Measurements from ENCODE around the gene KRTAP5-6. TPM values are rescaled to one million over a fixed set of nuclear protein-coding genes. Genes with fewer than 3 reads are reported as not detected.

Gene KRTAP5-6
- not detected for total RNA-seq

- peaks cover 6% of the 10 kb centered on the region for H3K4me1 Mint-ChIP-seq
- H3K4me3 Mint-ChIP-seq, result no peak within 1 kb of the TSS
- DNase-seq, result no peak
- H3K9me3 Mint-ChIP-seq, result peaks cover 2% of the 10 kb centered on the region
- H3K27me3 Mint-ChIP-seq, result peaks cover 28% of the 10 kb centered on the region
- CTCF ChIA-PET, result interaction anchor here (2.9 kb wide), 1 partner anchor 136 kb away, joined by 15 read pairs; no protein-coding TSS in a partner anchor
- POLR2A ChIA-PET, result no interaction called here
- H3K27ac Mint-ChIP-seq, result no peak within 1 kb of the TSS
- peaks cover 6% of the 10 kb centered on the region for H3K36me3 Mint-ChIP-seq (ENCODE audit: low read depth)
Observed at GRCh38 chr11:1696608-1697570, at the start of gene KRTAP5-6. Gene KRTAP5-6 (plus strand): TSS chr11:1697195. CDS start chr11:1697246, 51 bp downstream.

GRCh38 chr11:1647901-1648652 lies 48.9 kb upstream of the KRTAP5-6 start:
- CTCF ChIA-PET, result no interaction called here
- Mint-ChIP-seq H3K9me3 (no peaks in the 10 kb centered on the region), H3K4me1 (no peaks in the 10 kb centered on the region), H3K27ac (no peak overlapping the region), H3K36me3 (ENCODE audit: low read depth) (no peaks in the 10 kb centered on the region), H3K4me3 (no peak overlapping the region), H3K27me3 (peaks cover 7% of the 10 kb centered on the region)
- POLR2A ChIA-PET, result no interaction called here
- DNase-seq, result no peak

- no peak overlapping the region for H3K27ac Mint-ChIP-seq
- H3K4me1 Mint-ChIP-seq, result no peaks in the 10 kb centered on the region
- ChIA-PET CTCF (no interaction called here), POLR2A (no interaction called here)
- no peaks in the 10 kb centered on the region for H3K36me3 Mint-ChIP-seq (ENCODE audit: low read depth)
- no peak overlapping the region for H3K4me3 Mint-ChIP-seq
- H3K27me3 Mint-ChIP-seq, result peaks cover 7% of the 10 kb centered on the region
- no peak for DNase-seq
- no peaks in the 10 kb centered on the region for H3K9me3 Mint-ChIP-seq
Observed at GRCh38 chr11:1648653-1649420, 48.2 kb upstream of the KRTAP5-6 start.

GRCh38 chr11:1650034-1650917 lies 46.7 kb upstream of the KRTAP5-6 start:
- Mint-ChIP-seq H3K27me3 (peaks cover 9% of the 10 kb centered on the region), H3K4me1 (no peaks in the 10 kb centered on the region), H3K9me3 (no peaks in the 10 kb centered on the region), H3K27ac (no peak overlapping the region), H3K36me3 (ENCODE audit: low read depth) (no peaks in the 10 kb centered on the region), H3K4me3 (no peak overlapping the region)
- ChIA-PET POLR2A (no interaction called here), CTCF (interaction anchor here (0.8 to 4.2 kb wide), 3 partner anchors 41 to 182 kb away, joined by 3 to 58 read pairs (median 10); no protein-coding TSS in a partner anchor)
- DNase-seq, result no peak

GRCh38 chr11:1650918-1651262 lies 46.1 kb upstream of the KRTAP5-6 start:
- H3K36me3 Mint-ChIP-seq (ENCODE audit: low read depth), result no peaks in the 10 kb centered on the region
- H3K9me3 Mint-ChIP-seq, result no peaks in the 10 kb centered on the region
- CTCF ChIA-PET, result interaction anchor here (0.8 to 4.2 kb wide), 4 partner anchors 13 to 182 kb away, joined by 3 to 58 read pairs (median 17); no protein-coding TSS in a partner anchor
- no peak overlapping the region for H3K4me3 Mint-ChIP-seq
- H3K27ac Mint-ChIP-seq, result no peak overlapping the region
- peaks cover 9% of the 10 kb centered on the region for H3K27me3 Mint-ChIP-seq
- POLR2A ChIA-PET, result interaction anchor here (0.7 kb wide), 1 partner anchor 11 kb away, joined by 3 read pairs; no protein-coding TSS in a partner anchor
- no peak for DNase-seq
- H3K4me1 Mint-ChIP-seq, result no peaks in the 10 kb centered on the region

GRCh38 chr11:1651411-1651980 lies 45.5 kb upstream of the KRTAP5-6 start:
- ChIA-PET POLR2A (interaction anchor here (0.7 to 1.9 kb wide), 2 partner anchors 12 to 41 kb away, joined by 3 to 5 read pairs; no protein-coding TSS in a partner anchor), CTCF (interaction anchor here (1.1 to 4.2 kb wide), 5 partner anchors 13 to 350 kb away, joined by 3 to 58 read pairs (median 24); no protein-coding TSS in a partner anchor)
- Mint-ChIP-seq H3K36me3 (ENCODE audit: low read depth) (no peaks in the 10 kb centered on the region), H3K4me3 (no peak overlapping the region), H3K27me3 (peaks cover 9% of the 10 kb centered on the region), H3K9me3 (no peaks in the 10 kb centered on the region), H3K4me1 (no peaks in the 10 kb centered on the region), H3K27ac (no peak overlapping the region)
- no peak for DNase-seq

- no peak for DNase-seq
- Mint-ChIP-seq H3K27me3 (peaks cover 13% of the 10 kb centered on the region), H3K27ac (no peak overlapping the region), H3K4me3 (no peak overlapping the region), H3K36me3 (ENCODE audit: low read depth) (no peaks in the 10 kb centered on the region), H3K4me1 (no peaks in the 10 kb centered on the region), H3K9me3 (no peaks in the 10 kb centered on the region)
- CTCF ChIA-PET, result interaction anchor here (0.6 to 4.2 kb wide), 49 partner anchors 9 to 1244 kb away, joined by 3 to 68 read pairs (median 4); partner anchors contain the start of gene SYT8
- POLR2A ChIA-PET, result interaction anchor here (0.8 to 1.9 kb wide), 4 partner anchors 39 to 265 kb away, joined by 3 to 5 read pairs (median 3); no protein-coding TSS in a partner anchor
Observed at GRCh38 chr11:1652026-1652425, 45.0 kb upstream of the KRTAP5-6 start.

- no peaks in the 10 kb centered on the region for H3K4me1 Mint-ChIP-seq
- no peaks in the 10 kb centered on the region for H3K36me3 Mint-ChIP-seq (ENCODE audit: low read depth)
- DNase-seq, result no peak
- ChIA-PET CTCF (interaction anchor here (0.6 to 4.2 kb wide), 49 partner anchors 9 to 1243 kb away, joined by 3 to 68 read pairs (median 4); partner anchors contain the start of gene SYT8), POLR2A (interaction anchor here (0.8 to 1.9 kb wide), 4 partner anchors 39 to 265 kb away, joined by 3 to 5 read pairs (median 3); no protein-coding TSS in a partner anchor)
- no peak overlapping the region for H3K4me3 Mint-ChIP-seq
- H3K27me3 Mint-ChIP-seq, result peaks cover 13% of the 10 kb centered on the region
- H3K27ac Mint-ChIP-seq, result no peak overlapping the region
- H3K9me3 Mint-ChIP-seq, result no peaks in the 10 kb centered on the region
Observed at GRCh38 chr11:1652442-1652770, 44.6 kb upstream of the KRTAP5-6 start.

- Mint-ChIP-seq H3K4me3 (no peak overlapping the region), H3K36me3 (ENCODE audit: low read depth) (no peaks in the 10 kb centered on the region), H3K4me1 (no peaks in the 10 kb centered on the region), H3K27ac (no peak overlapping the region), H3K9me3 (no peaks in the 10 kb centered on the region), H3K27me3 (peaks cover 13% of the 10 kb centered on the region)
- CTCF ChIA-PET, result interaction anchor here (0.6 to 4.2 kb wide), 51 partner anchors 10 to 1243 kb away, joined by 3 to 68 read pairs (median 4); partner anchors contain the start of gene SYT8
- DNase-seq, result peak; percentile 77
- POLR2A ChIA-PET, result interaction anchor here (0.8 to 1.9 kb wide), 4 partner anchors 38 to 264 kb away, joined by 3 to 5 read pairs (median 3); no protein-coding TSS in a partner anchor
Observed at GRCh38 chr11:1652771-1653540, 44.0 kb upstream of the KRTAP5-6 start.

GRCh38 chr11:1653541-1654387 lies 43.2 kb upstream of the KRTAP5-6 start:
- POLR2A ChIA-PET, result interaction anchor here (1.7 kb wide), 1 partner anchor 263 kb away, joined by 3 read pairs; no protein-coding TSS in a partner anchor
- no peak for DNase-seq
- H3K4me3 Mint-ChIP-seq, result no peak overlapping the region
- no peak overlapping the region for H3K27ac Mint-ChIP-seq
- no peaks in the 10 kb centered on the region for H3K9me3 Mint-ChIP-seq
- H3K4me1 Mint-ChIP-seq, result no peaks in the 10 kb centered on the region
- CTCF ChIA-PET, result interaction anchor here (1.2 to 4.2 kb wide), 23 partner anchors 15 to 688 kb away, joined by 3 to 68 read pairs (median 9); partner anchors contain the start of gene SYT8
- no peaks in the 10 kb centered on the region for H3K36me3 Mint-ChIP-seq (ENCODE audit: low read depth)
- peaks cover 16% of the 10 kb centered on the region for H3K27me3 Mint-ChIP-seq

All from activated CD4-positive, alpha-beta memory T cell treated with anti-CD3 and anti-CD28 coated beads, Interleukin-2, amount 10 ng/mL, durations not matched to agents 7 days and 5 days (primary cell).